Adipocyte (in vitro differentiated cells): Measurements from ENCODE around the gene RASSF9.

Source experiments
- DNase-seq: peaks from one replicate; pipeline ENCODE4 v3.0.0-alpha.2; 2015; ENCODE audit warnings: low read depth
- H3K27me3 ChIP-seq: replicated peaks from 2 replicates; pipeline ENCODE4 v1.7.0; 2013; ENCODE audit warnings: mild to moderate bottlenecking, low read length, moderate library complexity; ENCODE audit not compliant: control insufficient read depth, insufficient read depth
- H3K36me3 ChIP-seq: 2 replicates; pipeline ENCODE4 v1.7.0; 2013; ENCODE audit warnings: low read length, mild to moderate bottlenecking, moderate library complexity; ENCODE audit not compliant: control insufficient read depth, insufficient read depth, severe bottlenecking
- H3K4me1 ChIP-seq: 2 replicates; pipeline ENCODE4 v1.7.0; 2013; ENCODE audit warnings: mild to moderate bottlenecking, low read length, moderate library complexity; ENCODE audit not compliant: control insufficient read depth, insufficient read depth
- H3K4me3 ChIP-seq: 2 replicates; pipeline ENCODE4 v1.7.0; 2013; ENCODE audit warnings: mild to moderate bottlenecking, low read length, moderate library complexity
- H3K9ac ChIP-seq: 2 replicates; pipeline ENCODE4 v1.7.0; 2013; ENCODE audit warnings: mild to moderate bottlenecking, low read length, moderate library complexity
- H3K9me3 ChIP-seq: 2 replicates; pipeline ENCODE4 v1.7.0; 2013; ENCODE audit warnings: mild to moderate bottlenecking, low read length, moderate library complexity; ENCODE audit not compliant: control insufficient read depth

The RASSF9 gene

DNA sequence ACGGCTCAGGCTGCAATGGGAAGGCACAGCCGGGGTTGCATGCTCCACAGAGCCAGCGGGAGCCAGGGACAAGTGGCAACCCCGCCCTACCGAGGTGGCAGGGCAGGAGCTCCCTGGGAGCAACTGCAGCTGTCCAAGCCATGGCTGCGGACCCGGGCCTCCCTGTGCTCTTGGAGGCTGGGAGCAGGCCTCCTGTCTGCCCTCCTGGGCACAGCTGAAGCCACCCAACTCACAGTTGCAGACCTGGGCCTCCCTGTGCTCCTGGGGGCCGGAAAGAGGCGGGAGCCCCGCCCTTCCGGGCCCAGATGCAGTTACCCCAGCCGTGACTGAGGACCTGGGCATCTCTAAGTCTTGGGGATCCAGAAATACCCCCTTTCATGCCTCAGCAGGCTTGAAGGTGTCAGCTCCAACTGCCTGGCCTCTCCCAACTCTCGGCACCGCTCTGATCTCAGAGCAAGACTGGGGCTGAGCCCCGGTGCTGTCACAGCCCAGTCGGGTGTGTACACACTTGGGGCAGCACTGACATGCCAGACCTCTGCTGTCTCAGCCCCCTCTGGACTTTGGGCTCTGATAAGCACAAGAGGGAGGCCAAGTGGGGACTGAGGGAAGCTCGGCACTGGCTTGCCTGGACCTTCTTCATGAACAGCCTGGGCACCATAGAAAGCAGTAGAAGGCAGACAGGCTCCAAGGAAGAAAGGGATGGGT is 7.5 kb upstream of the RASSF9 start:
- H3K9ac ChIP-seq: no peak overlapping the region
- H3K27me3 ChIP-seq: no peaks in the 10 kb centered on the region
- H3K9me3 ChIP-seq: no peaks in the 10 kb centered on the region
- H3K4me3 ChIP-seq: no peak overlapping the region
- H3K4me1 ChIP-seq: no peaks in the 10 kb centered on the region
- H3K36me3 ChIP-seq: no peaks in the 10 kb centered on the region
- no peak for DNase-seq

DNA sequence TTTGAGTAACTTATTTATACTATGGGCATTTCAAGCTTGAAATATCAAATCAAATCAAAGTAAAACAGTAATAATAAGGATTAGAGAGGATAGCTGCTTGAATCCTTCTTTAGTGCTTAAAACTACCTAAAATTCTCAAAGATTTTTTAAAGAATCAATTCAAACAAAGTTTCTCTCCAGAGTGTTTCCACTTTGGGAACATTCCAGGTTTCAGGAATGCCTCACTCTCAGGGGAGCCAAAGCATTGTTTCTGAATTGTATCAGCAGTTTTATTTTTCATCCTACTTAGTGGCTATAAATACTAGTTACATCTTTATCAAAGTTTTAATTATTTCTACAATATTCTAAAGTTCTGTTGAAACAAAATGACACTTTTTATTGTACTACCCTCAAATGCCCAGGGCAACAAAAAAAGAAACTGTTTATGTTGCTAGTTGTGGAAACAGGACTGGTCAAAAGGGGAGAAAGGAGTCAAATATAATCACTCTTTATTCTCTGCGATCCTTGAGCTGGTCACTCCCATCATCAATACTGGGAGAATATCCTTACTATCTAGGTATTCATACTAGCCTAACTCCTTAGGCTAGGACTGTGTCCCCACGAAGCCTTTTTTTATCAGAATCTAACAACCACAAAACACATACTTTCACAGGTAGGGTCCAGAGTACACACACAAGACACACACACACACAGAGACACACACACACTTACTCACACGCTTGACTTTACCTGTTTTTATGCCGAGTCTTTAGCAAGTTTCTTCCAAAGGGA is 598 bp downstream of the RASSF9 start:
- Histone ChIP-seq H3K9ac (peak overlapping the region; percentile 76), H3K27me3 (no peaks in the 10 kb centered on the region), H3K4me1 (peaks cover 37% of the 10 kb centered on the region), H3K36me3 (no peaks in the 10 kb centered on the region), H3K9me3 (no peaks in the 10 kb centered on the region), H3K4me3 (peak overlapping the region; percentile 83)
- DNase-seq: peak; percentile 71

DNA sequence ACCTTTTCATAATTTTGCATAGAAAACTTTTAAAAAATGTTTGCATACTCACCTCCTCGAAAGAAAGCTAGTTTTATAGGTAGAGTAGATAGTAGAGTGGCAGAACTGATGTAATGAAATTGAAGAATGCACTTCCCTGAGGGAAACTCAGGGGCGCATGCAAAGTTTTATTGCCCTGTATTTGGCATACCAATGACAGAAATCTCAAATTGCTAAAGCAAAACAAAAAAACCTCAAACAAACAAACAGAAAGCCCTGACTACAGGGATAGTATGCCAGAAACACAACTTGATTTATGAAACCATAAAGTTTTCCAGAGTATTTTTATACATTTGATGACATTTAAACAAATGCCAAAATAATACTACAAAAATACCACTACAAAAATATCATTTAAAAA is 1.8 kb downstream of the RASSF9 start:
- H3K4me3 ChIP-seq: peak overlapping the region; percentile 83
- peaks cover 44% of the 10 kb centered on the region for H3K4me1 ChIP-seq
- H3K9me3 ChIP-seq: no peaks in the 10 kb centered on the region
- peak; percentile 75 for DNase-seq
- H3K9ac ChIP-seq: no peak overlapping the region
- H3K36me3 ChIP-seq: no peaks in the 10 kb centered on the region
- no peaks in the 10 kb centered on the region for H3K27me3 ChIP-seq

DNA sequence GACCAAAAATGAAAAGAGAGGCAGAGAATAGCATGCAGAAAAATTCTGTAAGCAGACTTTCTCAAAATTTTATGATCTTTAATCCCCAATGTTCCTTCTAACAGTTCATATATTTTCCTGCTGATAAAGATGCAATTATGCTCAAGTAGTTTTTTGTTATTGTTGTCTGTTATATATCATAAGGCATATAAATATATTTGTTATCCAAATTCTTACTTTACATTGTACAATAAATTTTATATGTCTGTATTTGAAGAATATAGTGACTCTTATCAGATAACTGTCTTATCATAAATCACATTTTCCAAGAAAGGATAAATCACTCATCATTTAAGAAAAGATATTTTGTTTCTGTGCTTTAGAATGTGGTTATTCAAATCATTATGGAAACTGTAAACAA is 2.6 kb downstream of the RASSF9 start:
- H3K4me1 ChIP-seq: peaks cover 49% of the 10 kb centered on the region
- no peaks in the 10 kb centered on the region for H3K36me3 ChIP-seq
- H3K4me3 ChIP-seq: no peak overlapping the region
- no peaks in the 10 kb centered on the region for H3K27me3 ChIP-seq
- H3K9me3 ChIP-seq: no peaks in the 10 kb centered on the region
- no peak for DNase-seq
- H3K9ac ChIP-seq: no peak overlapping the region

DNA sequence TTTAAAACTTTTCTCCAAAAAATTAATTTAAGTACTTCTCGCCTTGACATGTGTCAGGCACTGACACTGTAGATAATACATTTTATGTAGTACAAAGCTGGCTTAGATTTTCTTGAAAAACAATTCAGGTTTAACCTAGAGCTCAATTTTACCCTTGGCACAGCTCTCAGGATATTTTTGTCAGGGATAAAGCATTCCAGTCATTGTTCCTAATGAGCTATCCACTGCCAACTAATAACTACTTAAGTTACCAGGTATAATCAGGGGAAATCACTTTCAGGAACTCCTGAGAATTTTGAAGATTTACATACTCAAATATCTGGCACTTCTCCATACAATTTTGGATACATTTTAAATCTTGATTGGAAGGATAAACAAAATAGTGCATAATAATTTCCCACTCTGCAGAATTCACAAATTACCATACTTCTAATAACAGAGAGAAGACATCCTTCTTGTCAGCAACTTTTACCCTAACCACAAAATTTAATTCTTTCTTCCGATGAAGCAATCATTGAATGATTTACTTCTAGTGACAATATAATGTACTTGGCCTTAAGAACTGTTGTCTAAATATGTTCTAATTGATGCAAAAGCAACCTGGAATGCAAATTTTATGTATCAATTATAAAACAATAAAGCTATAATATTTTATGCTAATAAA is 4.8 kb downstream of the RASSF9 start:
- no peaks in the 10 kb centered on the region for H3K27me3 ChIP-seq
- H3K4me1 ChIP-seq: peaks cover 46% of the 10 kb centered on the region
- DNase-seq: no peak
- H3K36me3 ChIP-seq: no peaks in the 10 kb centered on the region
- no peak overlapping the region for H3K4me3 ChIP-seq
- no peak overlapping the region for H3K9ac ChIP-seq
- no peaks in the 10 kb centered on the region for H3K9me3 ChIP-seq

DNA sequence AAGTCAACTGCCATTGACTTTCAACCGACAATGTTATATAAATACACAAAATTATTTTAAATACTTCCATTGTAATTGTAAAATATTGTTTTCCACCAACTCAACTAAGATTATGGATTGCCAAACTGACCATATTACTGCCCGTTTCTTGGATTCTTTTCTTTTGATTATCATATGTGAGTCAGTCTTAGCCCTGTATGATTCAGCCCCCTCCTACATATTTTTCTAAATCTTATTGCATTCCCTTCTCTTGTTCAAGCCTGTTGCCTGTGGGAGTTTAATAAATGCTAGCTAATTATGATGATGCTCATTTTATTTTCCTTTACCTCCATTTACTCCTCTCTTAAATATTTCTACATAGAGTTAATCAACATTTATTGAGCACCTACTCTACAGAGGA is 6.8 kb downstream of the RASSF9 start:
- DNase-seq: peak; percentile 63
- H3K4me3 ChIP-seq: no peak overlapping the region
- H3K4me1 ChIP-seq: peaks cover 29% of the 10 kb centered on the region
- H3K27me3 ChIP-seq: no peaks in the 10 kb centered on the region
- H3K36me3 ChIP-seq: no peaks in the 10 kb centered on the region
- H3K9ac ChIP-seq: no peak overlapping the region
- no peaks in the 10 kb centered on the region for H3K9me3 ChIP-seq

DNA sequence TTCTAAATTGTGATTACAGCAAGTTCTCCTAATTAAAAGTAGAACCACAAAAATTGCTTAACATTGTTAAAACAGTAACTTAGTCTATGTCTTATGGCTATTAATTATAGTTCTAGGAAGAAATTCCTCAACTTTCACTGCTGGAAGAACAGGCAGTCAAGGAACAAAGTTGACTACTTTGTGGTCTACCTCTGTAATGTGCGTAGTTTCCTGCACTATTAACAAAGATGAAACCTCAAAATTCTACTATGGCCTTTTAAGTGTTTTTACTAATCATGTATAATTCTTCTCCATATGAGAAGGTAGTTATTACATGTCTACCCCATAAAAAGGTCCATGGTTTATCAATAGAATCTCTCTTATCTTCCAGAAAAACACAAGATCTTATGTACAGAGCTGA is 7.6 kb downstream of the RASSF9 start:
- Histone ChIP-seq H3K9me3 (no peaks in the 10 kb centered on the region), H3K4me3 (no peak overlapping the region), H3K9ac (no peak overlapping the region), H3K36me3 (no peaks in the 10 kb centered on the region), H3K4me1 (peaks cover 24% of the 10 kb centered on the region), H3K27me3 (no peaks in the 10 kb centered on the region)
- DNase-seq: no peak

DNA sequence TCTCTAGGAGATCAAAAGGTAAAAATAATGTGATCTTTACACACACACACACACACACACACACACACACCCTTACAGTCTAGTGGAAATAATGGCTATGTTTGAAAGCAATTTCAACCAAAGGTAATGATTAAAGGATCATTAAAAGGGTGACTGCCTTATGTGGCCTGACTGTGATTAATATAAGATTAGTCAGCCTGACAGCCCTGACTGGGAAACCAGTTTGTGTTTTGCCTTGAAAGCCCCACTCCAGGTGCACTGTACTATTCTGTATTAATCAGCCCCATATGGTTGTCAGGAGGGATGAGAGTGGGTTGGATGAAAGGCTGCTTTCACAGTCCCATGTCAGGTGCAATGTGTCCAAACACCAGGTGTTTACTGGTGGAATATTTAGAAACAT is 10.5 kb downstream of the RASSF9 start:
- Histone ChIP-seq H3K9me3 (no peaks in the 10 kb centered on the region), H3K36me3 (no peaks in the 10 kb centered on the region), H3K4me1 (peaks cover 12% of the 10 kb centered on the region), H3K9ac (no peak overlapping the region), H3K27me3 (no peaks in the 10 kb centered on the region), H3K4me3 (no peak overlapping the region)
- no peak for DNase-seq

DNA sequence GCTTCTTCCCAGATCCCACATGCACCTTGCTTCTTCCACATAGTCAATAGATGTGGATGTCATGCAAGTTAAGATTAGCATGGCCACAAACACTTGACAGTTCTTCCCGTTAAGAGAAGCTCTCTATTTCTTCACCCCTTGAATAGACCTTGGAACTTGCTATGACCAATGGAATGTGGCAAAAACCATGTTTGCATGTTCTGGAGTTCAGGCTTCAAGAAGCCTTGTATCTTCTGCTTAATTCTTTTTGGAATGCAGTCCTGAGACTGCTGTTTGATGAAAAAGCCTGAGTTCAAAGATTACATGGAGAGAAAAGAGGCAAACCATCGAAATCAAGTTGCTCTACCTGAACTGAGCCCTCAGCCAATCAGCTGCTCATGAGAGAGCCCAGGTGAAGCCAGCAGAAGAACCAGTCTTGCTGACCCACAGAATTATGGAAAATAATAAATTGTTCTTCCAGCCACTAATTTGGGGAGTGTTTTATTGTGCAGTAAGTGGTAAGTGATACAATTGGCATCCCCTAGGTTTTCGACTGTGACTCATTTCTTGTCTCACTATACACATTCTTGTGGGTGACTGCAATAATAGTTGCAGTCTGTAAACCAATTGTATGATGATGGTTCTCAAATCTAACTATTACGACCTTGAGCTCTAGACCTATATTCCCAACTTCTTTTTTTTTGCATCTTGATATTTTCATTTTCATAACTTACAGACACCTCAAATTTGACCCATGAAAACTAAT is 12.6 kb downstream of the RASSF9 start:
- no peaks in the 10 kb centered on the region for H3K27me3 ChIP-seq
- H3K4me1 ChIP-seq: no peaks in the 10 kb centered on the region
- H3K4me3 ChIP-seq: no peak overlapping the region
- peak; percentile 64 for DNase-seq
- no peak overlapping the region for H3K9ac ChIP-seq
- H3K9me3 ChIP-seq: no peaks in the 10 kb centered on the region
- H3K36me3 ChIP-seq: no peaks in the 10 kb centered on the region

DNA sequence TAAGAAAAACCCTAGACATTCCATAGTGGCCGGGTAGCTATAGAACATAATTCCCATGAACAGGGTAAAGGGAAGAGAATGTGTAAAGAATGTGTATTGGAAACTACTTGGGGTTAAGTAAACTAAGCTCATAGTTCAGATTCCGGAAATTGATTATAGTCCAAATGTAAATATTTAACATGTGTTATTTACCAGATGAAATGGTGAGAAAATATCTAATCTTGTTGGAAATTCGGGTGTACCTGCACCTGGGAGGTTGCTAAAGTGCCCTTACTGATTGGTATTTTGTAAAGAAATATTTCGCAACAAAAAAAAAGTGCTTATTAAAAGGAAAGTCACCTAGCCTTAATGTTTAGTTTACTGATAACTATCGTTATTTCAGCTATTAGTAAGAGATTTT is 14.4 kb downstream of the RASSF9 start:
- H3K27me3 ChIP-seq: no peaks in the 10 kb centered on the region

DNA sequence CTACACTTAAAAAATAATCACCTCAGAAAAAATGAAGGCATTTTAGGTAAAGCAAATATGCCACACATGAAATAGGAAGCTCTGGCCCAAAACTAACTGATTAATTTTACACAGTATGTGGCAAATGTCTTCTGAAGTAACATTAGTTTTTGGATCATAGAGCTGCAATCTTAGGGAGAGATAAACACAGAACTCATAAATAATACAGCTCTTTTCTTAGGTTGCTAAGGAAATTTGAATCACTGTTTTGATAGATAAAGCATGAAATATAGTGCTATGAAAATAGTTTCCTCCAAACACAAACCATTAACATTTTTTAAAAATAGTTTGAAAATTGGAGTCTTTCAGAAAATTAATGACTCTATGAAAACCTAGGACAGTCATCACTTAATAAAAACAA is 15.0 kb downstream of the RASSF9 start:
- H3K9ac ChIP-seq: no peak overlapping the region
- H3K4me1 ChIP-seq: no peaks in the 10 kb centered on the region
- no peak overlapping the region for H3K4me3 ChIP-seq
- no peaks in the 10 kb centered on the region for H3K36me3 ChIP-seq
- H3K27me3 ChIP-seq: no peaks in the 10 kb centered on the region
- no peak for DNase-seq
- no peaks in the 10 kb centered on the region for H3K9me3 ChIP-seq

More for the DNA sequence above, 14.4 kb downstream of the RASSF9 start:
- H3K9me3 ChIP-seq: no peaks in the 10 kb centered on the region
- no peaks in the 10 kb centered on the region for H3K36me3 ChIP-seq
- H3K4me3 ChIP-seq: no peak overlapping the region
- H3K4me1 ChIP-seq: no peaks in the 10 kb centered on the region
- DNase-seq: no peak
- H3K9ac ChIP-seq: no peak overlapping the region
